HepG2 (cell line): ENCODE results near the gene GBE1. TPM values are rescaled to one million over a fixed set of nuclear protein-coding genes. Genes with fewer than 3 reads are reported as not detected.

ENCODE experiments used
- ATAD3A ChIP-seq: sonication (generic); formaldehyde crosslinking; IDR thresholded peaks from 2 replicates; pipeline ENCODE4 v1.4.0; 2020; ENCODE audit warnings: missing genetic modification reagents
- CBX5 ChIP-seq: sonication (generic); formaldehyde crosslinking; IDR thresholded peaks from 2 replicates; pipeline ENCODE4 v1.4.0; 2020; ENCODE audit warnings: missing genetic modification reagents, borderline replicate concordance
- HDAC1 ChIP-seq: sonication (generic); formaldehyde crosslinking; IDR thresholded peaks from 2 replicates; pipeline ENCODE4 v1.5.1; 2020; ENCODE audit warnings: mild to moderate bottlenecking, missing genetic modification reagents
- HDAC6 ChIP-seq: fragments of 200-600 bp; sonication (generic); IDR thresholded peaks from 2 replicates; pipeline ENCODE4 v1.7.0; 2017; ENCODE audit warnings: mild to moderate bottlenecking, antibody characterized with exemption, low read length, low read depth
- HOXA7 ChIP-seq: sonication (generic); formaldehyde crosslinking; IDR thresholded peaks from 2 replicates; pipeline ENCODE4 v1.8.1; 2022; ENCODE audit warnings: mild to moderate bottlenecking, missing genetic modification reagents, moderate library complexity
- HOXA9 ChIP-seq: sonication (generic); formaldehyde crosslinking; IDR thresholded peaks from 2 replicates; pipeline ENCODE4 v1.8.1; 2022; ENCODE audit warnings: missing genetic modification reagents, mild to moderate bottlenecking, moderate library complexity, borderline replicate concordance
- KLF6 ChIP-seq: IDR thresholded peaks from 2 replicates; pipeline ENCODE4 v1.8.0; 2016; ENCODE audit warnings: missing biosample characterization, missing genetic modification reagents
- MBNL3 ChIP-seq: fragments of 250-450 bp; sonication (Bioruptor Pico); conservative IDR thresholded peaks from 2 replicates; pipeline ENCODE4 v1.8.0; 2022; ENCODE audit warnings: mild to moderate bottlenecking, inconsistent platforms
- PAWR ChIP-seq: sonication (generic); formaldehyde crosslinking; IDR thresholded peaks from 2 replicates; pipeline ENCODE4 v1.4.0; 2020; ENCODE audit warnings: missing genetic modification reagents, mild to moderate bottlenecking, borderline replicate concordance
- RELA ChIP-seq: sonication (generic); formaldehyde crosslinking; IDR thresholded peaks from 2 replicates; pipeline ENCODE4 v1.4.0; 2020; ENCODE audit warnings: missing genetic modification reagents
- SETDB1 ChIP-seq: sonication (generic); formaldehyde crosslinking; IDR thresholded peaks from 2 replicates; pipeline ENCODE4 v1.5.1; 2020; ENCODE audit warnings: missing genetic modification reagents, mild to moderate bottlenecking, borderline replicate concordance
- SOX6 ChIP-seq, 2 experiments: fragments of 450-650 bp in 1 of 2; sonication (generic) in 1 of 2; formaldehyde crosslinking in 1 of 2; IDR thresholded peaks; 2 replicates each; pipeline versions ENCODE4 v1.4.0 to v1.6.1; 2017 to 2020; ENCODE audit warnings: antibody characterized with exemption in 1 of 2, mild to moderate bottlenecking in 1 of 2, missing genetic modification reagents in 1 of 2
- YEATS2 ChIP-seq: sonication (generic); formaldehyde crosslinking; IDR thresholded peaks from 2 replicates; pipeline ENCODE4 v1.4.0; 2020; ENCODE audit warnings: missing genetic modification reagents, borderline replicate concordance
- ZBTB14 ChIP-seq: sonication (generic); formaldehyde crosslinking; IDR thresholded peaks from 2 replicates; pipeline ENCODE4 v1.4.0; 2020; ENCODE audit warnings: missing genetic modification reagents
- ZFP36L2 ChIP-seq: sonication (generic); formaldehyde crosslinking; IDR thresholded peaks from 2 replicates; pipeline ENCODE4 v1.4.0; 2020; ENCODE audit warnings: missing genetic modification reagents
- ZFX ChIP-seq: sonication (generic); formaldehyde crosslinking; IDR thresholded peaks from 2 replicates; pipeline ENCODE4 v1.4.0; 2020; ENCODE audit warnings: mild to moderate bottlenecking, low read depth, missing genetic modification reagents, moderate library complexity
- ZNF281 ChIP-seq: sonication (generic); formaldehyde crosslinking; IDR thresholded peaks from 2 replicates; pipeline ENCODE4 v1.4.0; 2020; ENCODE audit warnings: missing genetic modification reagents, borderline replicate concordance
- ZNF446 ChIP-seq: sonication (generic); formaldehyde crosslinking; IDR thresholded peaks from 2 replicates; pipeline ENCODE4 v1.5.0; 2020; ENCODE audit warnings: mild to moderate bottlenecking, missing genetic modification reagents
- ZNF75D ChIP-seq: sonication (generic); formaldehyde crosslinking; IDR thresholded peaks from 2 replicates; pipeline ENCODE4 v1.8.1; 2023; ENCODE audit warnings: missing genetic modification reagents, mild to moderate bottlenecking, borderline replicate concordance
- ZNF784 ChIP-seq: sonication (generic); formaldehyde crosslinking; IDR thresholded peaks from 2 replicates; pipeline ENCODE4 v1.5.1; 2020; ENCODE audit warnings: missing genetic modification reagents, mild to moderate bottlenecking, borderline replicate concordance
- polyA plus RNA-seq, 8 experiments: library from polyadenylated mRNA; depleted of rRNA in 3 of 8; stranded (reverse) in 7 of 8; unstranded in 1 of 8; fragments of >200 nt; fragmentation: Illumina TruSeq in 4 of 8; extraction: Trizol in 4 of 8; gene quantifications; 2 replicates each; pipeline versions ENCODE4 v1.2.1 to v1.2.3, GENCODE V29; 2011 to 2016; ENCODE audit warnings: low read depth in 4 of 8, missing spikeins in 1 of 8, mixed read lengths in 1 of 8; ENCODE audit not compliant: insufficient read depth in 1 of 8
- total RNA-seq, 5 experiments: library from RNA; depleted of rRNA; stranded (reverse); fragments of >200 nt; fragmentation: Illumina TruSeq; extraction: Trizol; gene quantifications; 2 replicates each; pipeline ENCODE4 v1.2.3, GENCODE V29; 2016; ENCODE audit warnings: low read depth in 1 of 5
- TF ChIP-seq, protein P1 (sequence below): sonication (generic); formaldehyde crosslinking; IDR thresholded peaks from 2 replicates; pipeline ENCODE4 v1.9.0; 2022; ENCODE audit warnings: low read depth, missing genetic modification reagents

Gene GBE1
- total and polyA plus RNA-seq, 2 of the 13 experiments (the other 11 are each of a cell fraction or from before 2014, with no cell fraction given), result 22.9 to 36.1 TPM

- peak; percentile 56; the same call in 1 of the 2 replicates for TF ChIP-seq ZNF281 (CRISPR knock-in tag)
- TF ChIP-seq HDAC1 (CRISPR knock-in tag), result peak; percentile 91
- TF ChIP-seq ZNF784 (CRISPR knock-in tag), result 0 out of 2 replicates have a peak, but pooled peaks have one; percentile 26
- no peak for TF ChIP-seq ZNF75D (CRISPR knock-in tag)
- TF ChIP-seq ZBTB14 (CRISPR knock-in tag), result no peak
- no peak for TF ChIP-seq PAWR (CRISPR knock-in tag)
- TF ChIP-seq HOXA7, result no peak
- TF ChIP-seq ATAD3A (CRISPR knock-in tag), result no peak
- no peak for TF ChIP-seq HDAC6
- TF ChIP-seq ZFP36L2 (CRISPR knock-in tag), result no peak
- TF ChIP-seq MBNL3 (CRISPR knock-in tag), result no peak
- no peak for TF ChIP-seq ZNF446
- TF ChIP-seq, protein P1, sequence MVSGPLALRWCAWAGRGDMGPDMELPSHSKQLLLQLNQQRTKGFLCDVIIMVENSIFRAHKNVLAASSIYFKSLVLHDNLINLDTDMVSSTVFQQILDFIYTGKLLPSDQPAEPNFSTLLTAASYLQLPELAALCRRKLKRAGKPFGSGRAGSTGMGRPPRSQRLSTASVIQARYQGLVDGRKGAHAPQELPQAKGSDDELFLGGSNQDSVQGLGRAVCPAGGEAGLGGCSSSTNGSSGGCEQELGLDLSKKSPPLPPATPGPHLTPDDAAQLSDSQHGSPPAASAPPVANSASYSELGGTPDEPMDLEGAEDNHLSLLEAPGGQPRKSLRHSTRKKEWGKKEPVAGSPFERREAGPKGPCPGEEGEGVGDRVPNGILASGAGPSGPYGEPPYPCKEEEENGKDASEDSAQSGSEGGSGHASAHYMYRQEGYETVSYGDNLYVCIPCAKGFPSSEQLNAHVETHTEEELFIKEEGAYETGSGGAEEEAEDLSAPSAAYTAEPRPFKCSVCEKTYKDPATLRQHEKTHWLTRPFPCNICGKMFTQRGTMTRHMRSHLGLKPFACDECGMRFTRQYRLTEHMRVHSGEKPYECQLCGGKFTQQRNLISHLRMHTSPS (CRISPR knock-in tag), result no peak
- no peak for TF ChIP-seq SOX6 (IDR thresholded peaks at IDR 0.05)
- peak; percentile 97 for TF ChIP-seq SOX6 (CRISPR knock-in tag; IDR thresholded peaks at IDR 0.05)
- no peak for TF ChIP-seq RELA
- TF ChIP-seq KLF6 (CRISPR knock-in tag), result peak; percentile 74; the same call in 1 of the 2 replicates
- TF ChIP-seq YEATS2 (CRISPR knock-in tag), result peak; percentile 82; the same call in 1 of the 2 replicates
- TF ChIP-seq SETDB1, result no peak
- peak; percentile 78; the same call in 1 of the 2 replicates for TF ChIP-seq CBX5 (CRISPR knock-in tag)
- TF ChIP-seq HOXA9 (CRISPR knock-in tag), result no peak
- TF ChIP-seq ZFX (CRISPR knock-in tag), result no peak
Measured at GRCh38 chr3:81716870-81717509, 44.5 kb downstream of the GBE1 start (continued).
